HG03558 (cell line): ENCODE measurements around the gene NPB.

Experiments used
- ATAC-seq: cut with Tn5 transposase; IDR thresholded peaks from one replicate; pipeline ENCODE4 v1.9.1; 2021; ENCODE audit warnings: moderate number of reproducible peaks; ENCODE audit not compliant: unreplicated experiment; ENCODE audit errors: extremely low read depth

The NPB gene

GRCh38 chr17:81869221-81870130 is 32.6 kb upstream of the NPB start:
- ATAC-seq: no peak

GRCh38 chr17:81870131-81870980 is 31.7 kb upstream of the NPB start:
- no peak for ATAC-seq

DNA sequence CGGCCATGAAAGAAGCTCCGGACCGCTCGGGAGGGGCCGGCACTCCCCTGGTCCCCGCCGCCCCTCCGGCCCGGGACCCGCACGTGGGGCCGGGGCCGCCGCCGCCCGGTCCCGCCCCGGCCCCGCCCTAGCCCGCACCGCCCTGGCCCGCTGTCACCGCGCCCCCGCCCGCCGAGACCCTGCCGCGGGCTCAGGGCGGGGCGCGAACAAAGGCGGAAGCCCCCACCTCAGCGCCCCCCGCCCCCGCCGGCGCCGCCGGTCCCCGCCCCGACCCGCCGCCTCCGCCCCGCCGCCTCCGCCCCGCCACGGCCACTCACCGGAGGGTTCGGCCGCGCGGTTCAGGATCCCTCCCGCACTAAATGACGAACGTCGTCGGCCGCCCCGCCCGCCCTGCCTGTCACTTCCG is 31.1 kb upstream of the NPB start, which contains the start of gene ARHGDIA:
Gene ARHGDIA, minus strand, starts transcription at position 357 of the 406 bp plus-strand sequence. CDS start 1,407 bp downstream, outside the sequence.
- ATAC-seq: no peak

DNA sequence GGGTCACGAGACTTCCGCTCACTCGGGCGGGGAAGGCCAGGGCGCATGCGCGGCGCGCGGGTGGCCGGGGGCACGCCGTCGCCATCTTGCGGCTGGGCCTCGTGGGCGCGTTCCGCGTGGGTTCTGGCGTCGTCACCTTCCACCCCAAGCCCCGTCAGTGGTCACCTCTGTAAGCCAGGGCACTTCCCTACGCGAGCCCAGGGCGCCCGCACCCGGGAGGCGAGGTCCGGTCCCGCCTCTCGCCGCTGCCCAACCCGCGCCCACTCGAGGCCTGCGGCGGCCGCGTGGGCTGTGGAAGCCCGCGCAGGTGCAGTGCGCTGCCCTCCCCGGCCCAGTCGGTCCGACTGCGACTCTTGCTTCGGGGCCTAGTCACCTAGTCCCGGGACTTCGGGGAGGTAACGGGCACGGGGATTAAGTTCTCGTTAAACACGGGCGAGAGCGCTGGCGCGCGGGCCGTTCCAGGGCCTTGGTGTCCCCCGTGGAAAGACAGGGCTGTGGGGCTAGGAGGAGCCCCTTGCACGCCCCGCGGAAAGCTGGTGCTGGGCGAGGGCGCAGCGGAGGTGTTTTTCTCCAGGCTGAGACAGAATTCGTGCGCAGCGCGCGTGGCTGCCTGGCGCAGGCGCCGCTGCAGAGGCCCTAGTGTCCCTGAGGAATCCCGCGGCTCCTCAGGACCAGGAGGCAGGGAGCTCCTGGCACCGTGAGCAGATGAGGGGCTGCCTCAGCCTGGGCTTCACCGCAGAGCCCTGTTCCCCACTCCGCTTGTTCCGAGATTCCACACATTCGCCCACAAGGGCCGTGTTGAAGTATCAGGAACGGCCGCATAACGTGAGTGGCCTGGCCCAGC is 30.4 kb upstream of the NPB start:
- ATAC-seq: no peak

DNA sequence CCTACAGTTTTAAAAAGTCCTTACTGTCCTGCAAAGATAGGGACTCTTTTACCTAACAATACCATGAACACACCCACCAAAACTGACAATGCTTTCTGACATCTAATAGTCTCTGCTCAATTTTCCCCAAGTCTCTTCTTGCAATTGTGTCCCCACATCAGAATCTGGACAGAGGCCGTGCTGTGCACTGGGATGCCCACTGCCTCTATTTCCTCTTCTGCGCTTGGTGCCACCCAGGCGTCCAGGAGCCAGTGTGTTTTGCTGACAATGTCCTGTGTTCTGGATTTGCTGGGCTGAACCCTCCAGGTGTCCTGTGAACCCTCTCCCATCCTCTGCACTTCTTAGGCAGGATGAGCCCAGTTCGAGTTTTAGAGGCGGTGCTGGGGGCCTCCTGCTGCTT is 24.5 kb upstream of the NPB start:
- no peak for ATAC-seq

DNA sequence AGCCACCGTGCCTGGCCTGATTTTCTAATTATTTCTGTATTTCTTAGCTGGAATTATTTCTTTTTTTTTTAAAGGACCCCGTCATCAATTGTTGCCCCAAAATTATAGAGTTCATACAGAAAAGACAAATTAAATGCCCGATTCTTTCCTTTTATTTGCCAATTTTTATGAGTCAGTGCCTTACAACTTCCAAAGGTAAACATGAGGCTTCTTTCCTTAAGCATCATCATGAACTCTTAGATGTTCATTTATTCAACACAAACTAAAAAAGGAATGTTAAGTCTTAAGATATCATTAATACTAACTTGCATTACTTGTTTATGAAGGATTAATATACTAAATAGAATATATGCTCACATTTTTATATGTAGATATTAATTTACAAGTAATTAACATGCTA is 23.7 kb upstream of the NPB start:
- ATAC-seq: no peak

- no peak for ATAC-seq
These were observed 22.9 kb upstream of the NPB start for GRCh38 chr17:81879121-81879520.

GRCh38 chr17:81884520-81884919 is 17.5 kb upstream of the NPB start:
- ATAC-seq: no peak

DNA sequence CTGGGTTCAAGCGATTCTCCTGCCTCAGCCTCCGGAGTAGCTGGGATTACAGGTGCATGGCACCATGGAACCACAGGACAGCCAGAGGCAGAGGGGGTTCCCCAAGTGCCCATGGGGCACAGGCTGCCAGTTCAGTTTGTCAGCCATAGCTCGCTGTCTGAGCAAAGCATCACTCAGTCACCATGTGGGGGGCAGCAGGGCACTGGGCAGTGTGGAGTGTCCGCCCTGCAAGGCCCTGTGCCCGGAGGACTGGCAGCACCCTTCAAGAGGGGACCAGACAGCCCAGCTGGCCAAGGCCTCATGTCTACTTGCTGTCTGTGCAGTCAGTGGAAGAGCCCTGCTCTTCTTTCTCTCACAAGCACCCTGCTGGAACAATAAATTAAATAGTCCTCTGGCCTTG is 17.1 kb upstream of the NPB start:
- no peak for ATAC-seq

- ATAC-seq: no peak
These were observed 16.6 kb upstream of the NPB start for GRCh38 chr17:81885454-81885853.

GRCh38 chr17:81885869-81886548 is 16.0 kb upstream of the NPB start:
- ATAC-seq: no peak

DNA sequence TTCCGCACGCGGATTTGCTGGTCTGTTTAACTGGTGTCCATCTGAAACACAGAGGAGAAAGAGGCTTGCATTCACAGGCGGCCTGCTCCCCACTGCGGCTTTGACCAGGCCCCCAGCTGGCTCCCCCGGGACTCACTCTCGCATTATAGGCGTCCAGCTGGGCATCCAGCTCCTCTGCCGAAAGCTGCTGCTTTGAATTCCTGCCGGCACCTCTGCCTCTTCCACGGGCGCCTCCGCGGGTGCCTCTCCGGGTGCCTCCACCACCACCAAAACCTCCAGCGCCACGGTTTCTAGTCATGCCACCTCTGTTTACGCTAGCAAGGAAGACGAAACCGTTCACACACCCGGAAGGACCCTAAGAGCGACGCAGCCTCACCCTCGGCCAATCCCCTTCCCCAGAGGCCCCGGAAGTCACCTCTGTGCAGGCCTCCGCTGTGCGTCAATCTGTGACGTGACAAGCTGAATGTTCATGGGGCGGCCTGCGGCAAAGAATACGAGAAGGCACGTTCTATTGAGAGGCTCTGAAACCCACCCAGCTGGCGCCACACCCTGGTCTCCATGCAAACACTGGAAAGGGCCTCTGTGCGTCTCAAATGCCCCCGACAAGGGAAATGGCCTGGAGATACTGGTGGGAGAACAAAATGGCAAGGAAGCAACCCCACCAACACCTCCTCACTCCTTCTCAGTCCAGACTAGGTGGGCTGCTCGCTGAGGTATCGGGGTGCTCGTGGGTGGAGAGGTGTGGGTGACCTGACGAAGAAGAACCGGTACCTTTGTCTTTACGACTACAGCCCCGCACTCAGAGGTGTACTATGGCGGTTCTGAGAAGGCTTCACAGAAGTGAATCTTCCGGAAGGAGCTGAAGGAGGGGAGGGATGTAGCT is 13.7 kb upstream of the NPB start:
- ATAC-seq: no peak

GRCh38 chr17:81888988-81889595 is 12.9 kb upstream of the NPB start:
- no peak for ATAC-seq

DNA sequence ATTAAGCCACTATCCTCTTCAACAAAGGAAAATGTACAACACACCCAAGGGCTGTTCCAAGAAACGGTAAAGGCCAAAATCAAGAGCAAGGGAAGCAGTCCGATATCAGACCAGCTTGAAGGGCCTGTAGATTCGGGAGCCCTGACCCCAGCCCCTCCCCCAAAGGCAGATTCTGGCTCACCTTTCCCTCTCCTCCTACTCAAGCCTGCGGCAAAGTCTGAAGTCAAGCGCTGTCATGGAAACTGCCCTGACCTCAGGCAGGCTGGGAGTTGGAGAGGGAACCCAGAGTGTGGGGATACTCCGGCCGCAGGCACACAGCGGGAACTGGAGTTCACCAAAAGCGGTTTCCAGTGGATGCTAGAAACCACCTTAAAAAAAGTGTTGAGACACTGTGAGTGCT is 12.4 kb upstream of the NPB start:
- no peak for ATAC-seq

GRCh38 chr17:81890447-81891302 is 11.4 kb upstream of the NPB start:
- no peak for ATAC-seq

DNA sequence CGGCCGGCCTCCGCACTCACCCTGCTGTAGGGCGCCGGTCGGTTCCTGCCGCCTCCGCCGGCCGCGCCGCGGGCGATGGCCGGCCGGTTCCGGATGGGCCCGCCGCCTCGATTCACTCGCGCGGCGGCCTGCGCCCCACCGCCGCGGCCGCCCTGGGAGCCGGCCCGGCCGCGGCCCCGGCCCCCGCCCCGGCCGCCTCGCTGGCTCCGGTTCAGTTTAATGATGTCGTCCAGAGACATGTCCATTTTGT is 10.8 kb upstream of the NPB start:
- ATAC-seq: peak; percentile 9

DNA sequence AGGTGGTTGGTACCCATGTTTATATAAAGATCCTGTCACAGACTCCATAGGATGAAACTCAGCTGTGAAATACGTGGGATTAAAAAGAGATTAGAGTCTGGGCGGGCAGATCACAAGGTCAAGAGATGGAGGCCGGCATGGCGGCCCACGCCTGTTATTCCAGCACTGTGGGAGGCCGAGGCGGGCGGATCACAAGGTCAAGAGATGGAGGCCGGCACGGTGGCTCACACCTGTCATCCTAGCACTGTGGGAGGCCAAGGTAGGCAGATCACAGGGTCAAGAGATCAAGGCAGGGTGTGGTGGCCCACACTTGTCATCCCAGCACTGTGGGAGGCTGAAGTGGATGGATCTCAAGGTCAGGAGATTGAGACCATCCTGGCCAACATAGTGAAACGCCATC is 6.6 kb upstream of the NPB start:
- no peak for ATAC-seq
